Measurements from ENCODE around the gene RIPOR3. TPM values are rescaled to one million over a fixed set of nuclear protein-coding genes. Genes with fewer than 3 reads are reported as not detected.

The RIPOR3 gene
- polyA plus RNA-seq, 1 donor (not counting 4 experiments of a cell fraction or from before 2014, with no cell fraction given): 0.10 TPM

DNA sequence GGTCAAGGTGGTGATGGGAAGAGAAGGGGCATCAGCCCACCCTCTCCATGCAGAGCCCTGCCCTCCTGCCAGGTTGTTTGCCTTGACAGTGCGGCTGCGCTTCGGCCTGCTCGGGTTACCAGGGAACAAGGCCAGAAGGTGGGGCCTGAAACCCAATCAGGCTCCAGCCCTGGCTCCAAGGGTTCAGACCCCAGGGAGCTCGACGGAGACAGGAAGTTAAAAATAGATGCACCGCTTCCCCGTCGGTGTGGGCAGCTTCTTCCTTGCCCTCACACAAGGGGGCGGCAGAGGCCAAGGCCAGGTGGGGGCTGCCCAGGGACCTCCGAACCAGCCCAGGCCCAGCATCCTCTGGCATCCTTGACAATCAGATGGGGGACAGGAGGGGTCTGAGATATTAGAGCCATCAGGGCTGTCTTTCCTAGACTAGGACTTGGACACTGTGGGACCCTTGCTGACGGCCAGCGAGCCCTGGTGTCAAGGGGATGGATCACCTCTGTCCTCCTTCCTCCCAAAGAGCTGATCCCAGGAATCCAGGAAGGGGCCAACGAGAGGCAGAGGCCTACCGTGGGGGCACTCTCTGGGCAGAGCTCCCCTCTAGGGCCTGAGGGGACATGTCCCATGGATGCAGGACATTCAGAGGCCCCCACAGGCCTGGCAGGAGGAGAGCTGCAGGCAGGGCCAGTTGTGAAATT is 65.2 kb downstream of the RIPOR3 start:
- H3K27me3 ChIP-seq (ENCODE audit: control insufficient read depth, extremely low read depth, insufficient read depth, low read length): peaks cover 4% of the 10 kb centered on the region
- dilution Hi-C loops (cut with MboI; ENCODE audit: extremely low pct_ligation_motif_present, low sequenced_read_pairs): no loop called here
- H3K36me3 ChIP-seq (ENCODE audit: control insufficient read depth in 2 of 2, extremely low read depth in 1 of 2, insufficient read depth in 2 of 2, low read length in 2 of 2): no peaks in the 10 kb centered on the region
- no peaks in the 10 kb centered on the region for H3K79me2 ChIP-seq (ENCODE audit: control insufficient read depth, insufficient read depth, low read length)
- FAIRE-seq (no peak), DNase-seq (ENCODE audit: low read depth, low spot score) (no peak)
- H3K4me1 ChIP-seq (ENCODE audit: control insufficient read depth, extremely low read depth, insufficient read depth, low read length): peaks cover 14% of the 10 kb centered on the region
- no peaks in the 10 kb centered on the region for H3K9me1 ChIP-seq (ENCODE audit: control insufficient read depth, extremely low read depth, insufficient read depth, low read length)
- H4K20me1 ChIP-seq (ENCODE audit: control insufficient read depth, extremely low read depth, insufficient read depth, low read length): no peaks in the 10 kb centered on the region
- no peak for TF ChIP-seq EZH2 (IDR thresholded peaks at IDR 0.05; ENCODE audit: low read length)
- TF ChIP-seq, protein P1, sequence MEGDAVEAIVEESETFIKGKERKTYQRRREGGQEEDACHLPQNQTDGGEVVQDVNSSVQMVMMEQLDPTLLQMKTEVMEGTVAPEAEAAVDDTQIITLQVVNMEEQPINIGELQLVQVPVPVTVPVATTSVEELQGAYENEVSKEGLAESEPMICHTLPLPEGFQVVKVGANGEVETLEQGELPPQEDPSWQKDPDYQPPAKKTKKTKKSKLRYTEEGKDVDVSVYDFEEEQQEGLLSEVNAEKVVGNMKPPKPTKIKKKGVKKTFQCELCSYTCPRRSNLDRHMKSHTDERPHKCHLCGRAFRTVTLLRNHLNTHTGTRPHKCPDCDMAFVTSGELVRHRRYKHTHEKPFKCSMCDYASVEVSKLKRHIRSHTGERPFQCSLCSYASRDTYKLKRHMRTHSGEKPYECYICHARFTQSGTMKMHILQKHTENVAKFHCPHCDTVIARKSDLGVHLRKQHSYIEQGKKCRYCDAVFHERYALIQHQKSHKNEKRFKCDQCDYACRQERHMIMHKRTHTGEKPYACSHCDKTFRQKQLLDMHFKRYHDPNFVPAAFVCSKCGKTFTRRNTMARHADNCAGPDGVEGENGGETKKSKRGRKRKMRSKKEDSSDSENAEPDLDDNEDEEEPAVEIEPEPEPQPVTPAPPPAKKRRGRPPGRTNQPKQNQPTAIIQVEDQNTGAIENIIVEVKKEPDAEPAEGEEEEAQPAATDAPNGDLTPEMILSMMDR (optimal IDR thresholded peaks at IDR 0.05 in 1 of 3, IDR thresholded peaks at IDR 0.05 in 1 of 3, conservative IDR thresholded peaks at IDR 0.05 in 1 of 3; ENCODE audit: extremely low read depth in 1 of 3, insufficient read depth in 2 of 3, low read length in 3 of 3): peak; percentile 43 to 67 (median 48)
- no peak overlapping the region for H3K9ac ChIP-seq (ENCODE audit: control insufficient read depth, extremely low read depth, insufficient read depth, low read length)
- H3K9me3 ChIP-seq (ENCODE audit: control insufficient read depth, low read depth, low read length): peaks cover under 1% of the 10 kb centered on the region
- H3K4me3 ChIP-seq (ENCODE audit: control insufficient read depth in 2 of 3, extremely low read depth in 1 of 3, insufficient read depth in 2 of 3, low read depth in 1 of 3, low read length in 3 of 3): no peak overlapping the region
- no peak overlapping the region for H2AFZ ChIP-seq (ENCODE audit: control insufficient read depth, low read length)
- no peak overlapping the region for H3K27ac ChIP-seq (ENCODE audit: control insufficient read depth, insufficient read depth, low read length)
- no peak overlapping the region for H3K4me2 ChIP-seq (ENCODE audit: control insufficient read depth, extremely low read depth, insufficient read depth, low read depth, low read length)

DNA sequence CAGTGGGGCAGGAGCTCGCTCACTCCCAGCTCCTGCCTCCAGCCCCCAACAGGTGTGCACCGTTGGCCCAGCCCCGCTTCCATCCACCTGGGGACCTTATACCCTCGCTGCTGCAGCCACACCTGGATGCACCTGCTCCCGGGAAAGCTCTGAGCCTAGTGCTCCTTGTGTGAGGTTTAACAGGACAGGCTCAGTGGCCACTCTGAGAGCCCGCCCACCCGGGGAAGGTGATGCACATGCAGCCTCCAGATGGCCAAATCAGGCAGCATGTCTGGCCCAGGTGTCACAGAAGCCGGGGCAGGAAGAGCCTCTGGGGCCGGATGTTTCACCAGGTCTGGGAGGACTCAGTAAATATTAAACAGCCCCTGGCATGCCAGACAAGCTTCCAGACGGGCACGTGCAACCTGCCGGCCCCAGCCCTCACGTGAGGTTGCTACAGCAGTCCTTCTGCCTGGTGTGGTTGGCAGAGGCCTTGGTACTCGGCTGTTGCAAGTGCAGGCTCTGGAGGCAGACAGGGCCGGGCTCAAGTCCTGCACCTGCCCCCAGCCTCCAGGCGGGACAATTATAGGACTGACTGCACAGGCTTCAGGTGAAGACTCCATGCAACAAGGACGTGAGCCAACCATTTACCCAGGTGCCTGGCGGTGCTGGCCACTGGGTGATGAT is 66.9 kb downstream of the RIPOR3 start:
- dilution Hi-C loops (cut with MboI; ENCODE audit: extremely low pct_ligation_motif_present, low sequenced_read_pairs): no loop called here
- Histone ChIP-seq H2AFZ (ENCODE audit: control insufficient read depth, low read length) (no peak overlapping the region), H3K79me2 (ENCODE audit: control insufficient read depth, insufficient read depth, low read length) (no peaks in the 10 kb centered on the region), H3K36me3 (ENCODE audit: control insufficient read depth in 2 of 2, extremely low read depth in 1 of 2, insufficient read depth in 2 of 2, low read length in 2 of 2) (no peaks in the 10 kb centered on the region), H3K9me3 (ENCODE audit: control insufficient read depth, low read depth, low read length) (peaks cover 6% of the 10 kb centered on the region), H3K27ac (ENCODE audit: control insufficient read depth, insufficient read depth, low read length) (no peak overlapping the region), H4K20me1 (ENCODE audit: control insufficient read depth, extremely low read depth, insufficient read depth, low read length) (no peaks in the 10 kb centered on the region), H3K4me1 (ENCODE audit: control insufficient read depth, extremely low read depth, insufficient read depth, low read length) (peaks cover 11% of the 10 kb centered on the region), H3K4me2 (ENCODE audit: control insufficient read depth, extremely low read depth, insufficient read depth, low read depth, low read length) (peak overlapping the region; percentile 13), H3K9me1 (ENCODE audit: control insufficient read depth, extremely low read depth, insufficient read depth, low read length) (no peaks in the 10 kb centered on the region), H3K4me3 (ENCODE audit: control insufficient read depth in 2 of 3, extremely low read depth in 1 of 3, insufficient read depth in 2 of 3, low read depth in 1 of 3, low read length in 3 of 3) (no peak overlapping the region), H3K9ac (ENCODE audit: control insufficient read depth, extremely low read depth, insufficient read depth, low read length) (no peak overlapping the region), H3K27me3 (ENCODE audit: control insufficient read depth, extremely low read depth, insufficient read depth, low read length) (no peaks in the 10 kb centered on the region)
- DNase-seq (ENCODE audit: low read depth, low spot score): no peak
- no peak for FAIRE-seq
- no peak for TF ChIP-seq EZH2 (IDR thresholded peaks at IDR 0.05; ENCODE audit: low read length)
- TF ChIP-seq, protein P1 (optimal IDR thresholded peaks at IDR 0.05 in 1 of 3, IDR thresholded peaks at IDR 0.05 in 1 of 3, conservative IDR thresholded peaks at IDR 0.05 in 1 of 3; ENCODE audit: extremely low read depth in 1 of 3, insufficient read depth in 2 of 3, low read length in 3 of 3): no peak
